ENCODE results near the gene CD177.
"Not testable (repeated sequence)": the region's sequence is repeated elsewhere in the genome, so short reads cannot be mapped to it uniquely, and the experiment has no call there.

DNA sequence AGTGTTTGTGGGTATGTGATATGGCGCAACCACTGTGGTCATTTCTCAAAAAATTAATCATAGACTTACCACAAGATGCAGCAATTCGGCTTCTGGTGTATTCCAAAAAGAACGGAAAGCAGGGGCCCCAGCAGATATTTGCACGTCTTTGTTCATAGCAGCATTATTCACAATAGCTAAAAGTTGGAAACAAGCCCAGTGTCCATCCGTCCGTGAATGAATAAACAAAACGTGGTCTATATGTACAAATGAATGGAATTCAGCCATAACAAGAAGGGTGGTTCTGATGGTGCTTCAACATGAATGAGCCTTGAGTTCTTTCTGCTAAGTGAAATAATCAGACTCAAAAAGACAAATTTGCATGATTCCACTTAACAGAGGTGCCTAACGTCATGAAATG, 11.4 kb upstream of the CD177 start:
- not testable (repeated sequence) for TF ChIP-seq ZNF274 (IDR thresholded peaks at IDR 0.05; ENCODE audit: low read depth, low read length); YY1 (IDR thresholded peaks at IDR 0.05; ENCODE audit: insufficient read depth, insufficient read length); SUZ12 (IDR thresholded peaks at IDR 0.05; ENCODE audit: extremely low read depth, insufficient read depth, insufficient read length)

Measured in NT2/D1 (cell line).